ENCODE data around the gene SPINK5. TPM values are rescaled to one million over a fixed set of nuclear protein-coding genes. Genes with fewer than 3 reads are reported as not detected.
"Not testable (repeated sequence)": the region's sequence is repeated elsewhere in the genome, so short reads cannot be mapped to it uniquely, and the experiment has no call there.

The SPINK5 gene
- total RNA-seq, 4 donors from 2014 or later: 0.94 to 47.0 (median 1.6) TPM

DNA sequence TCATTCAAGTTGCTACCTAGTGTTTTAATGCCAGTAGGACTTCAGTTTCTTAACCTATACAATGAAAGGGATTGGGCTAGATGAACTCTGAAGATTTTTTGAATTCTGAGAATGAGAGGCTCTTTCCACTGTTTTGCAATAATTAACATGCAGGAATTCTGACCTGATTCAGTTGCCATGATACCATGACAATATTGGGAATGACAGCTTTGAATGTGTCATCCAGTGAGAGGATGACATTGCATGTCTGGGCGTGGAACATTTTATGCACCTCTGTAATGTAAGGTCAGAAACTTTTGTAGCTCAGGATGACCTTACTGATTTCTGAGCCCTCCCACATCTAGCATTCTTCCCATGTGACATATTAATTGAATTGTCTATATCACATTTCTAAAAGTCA lies 30.6 kb upstream of the SPINK5 start:
- Histone ChIP-seq H3K27ac (no peak overlapping the region), H3K36me3 (no peaks in the 10 kb centered on the region), H3K4me1 (no peaks in the 10 kb centered on the region), H3K27me3 (no peaks in the 10 kb centered on the region), H3K9me3 (no peaks in the 10 kb centered on the region), H3K4me3 (no peak overlapping the region)
- no peak for ATAC-seq
- 64 to 100% methylated on average over 1 of the region's 1 CpG for WGBS, 2 donors (ENCODE audit: low coverage in 1 of 2)
- TF ChIP-seq EP300 (IDR thresholded peaks at IDR 0.05) (no peak), POLR2AphosphoS5 (IDR thresholded peaks at IDR 0.05) (no peak), POLR2A (IDR thresholded peaks at IDR 0.05) (no peak)
- TF ChIP-seq, protein P1, sequence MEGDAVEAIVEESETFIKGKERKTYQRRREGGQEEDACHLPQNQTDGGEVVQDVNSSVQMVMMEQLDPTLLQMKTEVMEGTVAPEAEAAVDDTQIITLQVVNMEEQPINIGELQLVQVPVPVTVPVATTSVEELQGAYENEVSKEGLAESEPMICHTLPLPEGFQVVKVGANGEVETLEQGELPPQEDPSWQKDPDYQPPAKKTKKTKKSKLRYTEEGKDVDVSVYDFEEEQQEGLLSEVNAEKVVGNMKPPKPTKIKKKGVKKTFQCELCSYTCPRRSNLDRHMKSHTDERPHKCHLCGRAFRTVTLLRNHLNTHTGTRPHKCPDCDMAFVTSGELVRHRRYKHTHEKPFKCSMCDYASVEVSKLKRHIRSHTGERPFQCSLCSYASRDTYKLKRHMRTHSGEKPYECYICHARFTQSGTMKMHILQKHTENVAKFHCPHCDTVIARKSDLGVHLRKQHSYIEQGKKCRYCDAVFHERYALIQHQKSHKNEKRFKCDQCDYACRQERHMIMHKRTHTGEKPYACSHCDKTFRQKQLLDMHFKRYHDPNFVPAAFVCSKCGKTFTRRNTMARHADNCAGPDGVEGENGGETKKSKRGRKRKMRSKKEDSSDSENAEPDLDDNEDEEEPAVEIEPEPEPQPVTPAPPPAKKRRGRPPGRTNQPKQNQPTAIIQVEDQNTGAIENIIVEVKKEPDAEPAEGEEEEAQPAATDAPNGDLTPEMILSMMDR (IDR thresholded peaks at IDR 0.05): no peak

- ATAC-seq: no peak
These were observed 28.1 kb upstream of the SPINK5 start for GRCh38 chr5:148035676-148036075.

DNA sequence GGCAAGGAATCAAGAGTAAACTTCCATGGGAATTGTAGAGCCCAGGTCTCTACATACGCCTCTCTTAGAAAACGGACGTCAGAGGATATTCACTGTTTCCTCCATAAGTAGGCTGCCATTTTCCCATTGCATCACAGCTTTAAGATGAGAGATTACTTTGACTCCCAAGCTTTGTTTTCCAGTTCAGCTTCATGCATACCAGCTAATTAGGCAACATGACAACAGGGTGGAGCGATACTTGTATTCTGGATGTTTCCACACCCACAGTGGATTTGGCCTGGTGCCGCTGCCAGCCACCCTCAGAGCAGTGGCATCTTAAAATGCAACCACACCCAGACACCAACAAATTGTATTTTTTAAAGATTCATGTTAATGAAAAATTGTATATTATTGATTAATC lies 20.9 kb upstream of the SPINK5 start:
- H3K4me3 ChIP-seq: no peak overlapping the region
- H3K27ac ChIP-seq: no peak overlapping the region
- TF ChIP-seq EP300 (IDR thresholded peaks at IDR 0.05): no peak
- no peak for ATAC-seq
- H3K27me3 ChIP-seq: no peaks in the 10 kb centered on the region
- H3K36me3 ChIP-seq: no peaks in the 10 kb centered on the region
- peaks cover 0 to 7% (median 0%) of the 10 kb centered on the region in 3 donors for H3K9me3 ChIP-seq
- WGBS, 2 donors (ENCODE audit: low coverage in 1 of 2): 79 to 89% methylated on average over 4 to 5 of the region's 5 CpGs
- no peaks in the 10 kb centered on the region for H3K4me1 ChIP-seq

More at GRCh38 chr5:148035676-148036075, 28.1 kb upstream of the SPINK5 start:
- Histone ChIP-seq H3K4me1 (no peaks in the 10 kb centered on the region), H3K4me3 (no peak overlapping the region), H3K27me3 (no peaks in the 10 kb centered on the region), H3K9me3 (no peaks in the 10 kb centered on the region), H3K36me3 (no peaks in the 10 kb centered on the region), H3K27ac (no peak overlapping the region)
- no peak for TF ChIP-seq POLR2A (IDR thresholded peaks at IDR 0.05)
- TF ChIP-seq, protein P1 (IDR thresholded peaks at IDR 0.05): no peak
- no peak for TF ChIP-seq POLR2AphosphoS5 (IDR thresholded peaks at IDR 0.05)
- TF ChIP-seq EP300 (IDR thresholded peaks at IDR 0.05): no peak

- 79 to 85% methylated on average over 2 of the region's 2 CpGs for WGBS, 2 donors (ENCODE audit: low coverage in 1 of 2)
- no peaks in the 10 kb centered on the region for H3K27me3 ChIP-seq
- ATAC-seq: no peak
- no peaks in the 10 kb centered on the region for H3K4me1 ChIP-seq
- peaks cover 0 to 7% (median 0%) of the 10 kb centered on the region in 3 donors for H3K9me3 ChIP-seq
- no peak overlapping the region for H3K27ac ChIP-seq
- TF ChIP-seq, protein P1 (IDR thresholded peaks at IDR 0.05): no peak
- TF ChIP-seq EP300 (IDR thresholded peaks at IDR 0.05): no peak
- no peak for TF ChIP-seq POLR2A (IDR thresholded peaks at IDR 0.05)
- no peak for TF ChIP-seq POLR2AphosphoS5 (IDR thresholded peaks at IDR 0.05)
- no peak overlapping the region for H3K4me3 ChIP-seq
- no peaks in the 10 kb centered on the region for H3K36me3 ChIP-seq
These were observed 20.1 kb upstream of the SPINK5 start for GRCh38 chr5:148043705-148044104.

DNA sequence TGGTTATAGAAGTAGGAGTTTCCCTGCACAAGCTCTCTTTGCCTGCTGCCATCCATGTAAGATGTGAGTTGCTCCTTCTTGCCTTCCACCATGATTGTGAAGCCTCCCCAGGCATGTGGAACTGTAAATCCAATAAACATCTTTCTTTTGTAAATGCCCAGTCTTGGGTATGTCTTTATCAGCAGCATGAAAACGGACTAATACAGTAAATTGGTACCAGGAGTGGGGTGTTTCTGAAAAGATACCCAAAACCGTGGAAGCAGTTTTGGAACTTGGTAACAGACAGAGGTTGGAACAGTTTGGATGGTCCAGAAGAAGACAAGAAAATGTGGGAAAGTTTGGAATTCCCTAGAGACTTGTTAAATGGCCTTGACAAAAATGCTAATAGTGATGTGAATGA lies 8.6 kb upstream of the SPINK5 start:
- WGBS, 2 donors (ENCODE audit: low coverage in 1 of 2): 68 to 100% methylated on average over 1 to 2 of the region's 2 CpGs
- H3K27me3 ChIP-seq, ATAC-seq, H3K27ac ChIP-seq, H3K36me3 ChIP-seq, H3K4me1 ChIP-seq, H3K4me3 ChIP-seq: not testable (repeated sequence)
- peaks cover 0 to 26% (median 3%) of the 10 kb centered on the region in 3 donors for H3K9me3 ChIP-seq

- 75 to 76% methylated on average over 2 of the region's 2 CpGs for WGBS, 2 donors (ENCODE audit: low coverage in 1 of 2)
- no peak overlapping the region for H3K27ac ChIP-seq
These were observed 3.5 kb upstream of the SPINK5 start for GRCh38 chr5:148060309-148060708.

More at GRCh38 chr5:148060309-148060708, 3.5 kb upstream of the SPINK5 start:
- H3K4me3 ChIP-seq: no peak overlapping the region
- TF ChIP-seq EP300 (IDR thresholded peaks at IDR 0.05): no peak
- no peak for TF ChIP-seq POLR2A (IDR thresholded peaks at IDR 0.05)
- TF ChIP-seq POLR2AphosphoS5 (IDR thresholded peaks at IDR 0.05): no peak
- TF ChIP-seq, protein P1 (IDR thresholded peaks at IDR 0.05): no peak
- H3K36me3 ChIP-seq: no peaks in the 10 kb centered on the region
- ATAC-seq: no peak
- peaks cover 0 to 13% (median 3%) of the 10 kb centered on the region in 3 donors for H3K9me3 ChIP-seq
- H3K27me3 ChIP-seq: no peaks in the 10 kb centered on the region
- no peaks in the 10 kb centered on the region for H3K4me1 ChIP-seq
